AG04449 (cell line): ENCODE data around the gene AGPAT4.

Experiments
- CTCF ChIA-PET: fragments of 350-600 bp; formaldehyde crosslinking; extraction: SDS; loops from one replicate; lab custom pipeline; 2021; ENCODE audit warnings: antibody characterized with exemption; lab: Yijun Ruan, JAX
- POLR2A ChIA-PET: fragments of 400-600, 350-600 bp; formaldehyde crosslinking; extraction: SDS; loops from one replicate; lab custom pipeline; 2020; ENCODE audit warnings: antibody characterized with exemption, inconsistent platforms; lab: Yijun Ruan, JAX
- DNase-seq: peaks from one replicate; pipeline ENCODE4 v3.0.0-alpha.2; 2010; ENCODE audit warnings: low read depth, low spot score
- H3K4me3 ChIP-seq: 2 replicates; pipeline ENCODE4 v1.5.1; 2011; ENCODE audit warnings: low read depth, mild to moderate bottlenecking, control low read depth, low read length
- CTCF ChIP-seq: IDR thresholded peaks from one replicate; pipeline ENCODE4 v1.5.1; 2011; ENCODE audit warnings: mild to moderate bottlenecking, moderate library complexity, low read length, control low read depth, inconsistent platforms; ENCODE audit not compliant: insufficient read depth; ENCODE audit errors: missing control alignments

AGPAT4 gene

DNA sequence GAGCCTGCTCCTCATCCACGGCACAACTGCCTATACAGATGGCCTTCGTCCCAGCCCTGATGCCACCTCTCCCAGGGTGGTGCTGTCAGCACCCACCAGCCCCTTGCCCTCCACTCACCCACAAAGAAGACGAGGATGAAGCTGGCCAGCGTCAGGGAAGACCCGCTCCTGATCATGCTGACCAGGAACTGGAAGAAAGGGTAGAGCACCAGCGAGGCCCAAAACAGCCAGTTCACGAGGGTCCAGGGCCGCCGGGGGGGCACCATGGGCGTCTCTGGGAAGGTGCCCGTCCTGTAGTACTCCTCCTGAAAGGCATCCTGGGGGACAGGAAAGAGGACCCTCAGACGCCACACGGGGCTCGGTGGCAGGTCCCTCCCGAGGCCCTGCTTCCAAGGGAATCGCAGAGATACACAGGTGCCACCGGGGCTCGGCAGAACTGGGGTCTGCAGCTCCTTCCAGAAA lies 134.5 kb downstream of the AGPAT4 start:
- ChIA-PET CTCF (no interaction called here), POLR2A (no interaction called here)
- DNase-seq, result no peak
- H3K4me3 ChIP-seq, result no peak overlapping the region
- TF ChIP-seq CTCF, result no peak

GRCh38 chr6:161138543-161139303 lies 135.1 kb downstream of the AGPAT4 start:
- ChIA-PET POLR2A (no interaction called here), CTCF (interaction anchor here (1.1 kb wide), 1 partner anchor 235 kb away, joined by 3 read pairs; no protein-coding TSS in a partner anchor)
- no peak for TF ChIP-seq CTCF
- no peak overlapping the region for H3K4me3 ChIP-seq
- no peak for DNase-seq

GRCh38 chr6:161137839-161138542 lies 135.9 kb downstream of the AGPAT4 start:
- ChIA-PET POLR2A (no interaction called here), CTCF (interaction anchor here (1.1 kb wide), 1 partner anchor 236 kb away, joined by 3 read pairs; no protein-coding TSS in a partner anchor)
- H3K4me3 ChIP-seq, result no peak overlapping the region
- TF ChIP-seq CTCF, result no peak
- no peak for DNase-seq

GRCh38 chr6:161137320-161137719 lies 136.5 kb downstream of the AGPAT4 start:
- TF ChIP-seq CTCF, result no peak
- ChIA-PET CTCF (no interaction called here), POLR2A (no interaction called here)
- DNase-seq, result no peak
- no peak overlapping the region for H3K4me3 ChIP-seq

DNA sequence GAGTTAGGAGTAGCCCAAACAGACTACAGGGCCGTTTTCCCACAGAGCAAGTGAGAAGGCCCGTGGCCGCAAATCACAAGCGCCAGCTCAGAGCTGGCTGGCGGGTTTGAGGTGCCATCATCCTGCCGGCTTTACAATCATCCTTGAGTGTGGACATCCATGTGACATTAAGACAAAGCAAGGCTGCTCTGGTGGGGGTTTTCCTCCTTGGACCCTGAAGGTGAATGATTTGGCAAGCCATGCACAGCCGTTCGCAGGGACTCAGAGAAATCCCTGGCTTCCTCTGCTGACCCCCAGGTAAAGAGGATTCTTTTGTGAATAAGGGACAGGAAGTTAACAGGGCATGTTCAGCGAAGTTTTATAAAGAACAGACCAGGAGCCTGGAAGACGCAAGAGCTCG lies 137.2 kb downstream of the AGPAT4 start:
- DNase-seq, result no peak
- POLR2A ChIA-PET, result no interaction called here
- CTCF ChIA-PET, result no interaction called here
- no peak overlapping the region for H3K4me3 ChIP-seq
- TF ChIP-seq CTCF, result no peak
